HEK293 (cell line): ENCODE data around the gene TMEM143.

Experiments
- CTCF ChIA-PET: fragments of 350-600 bp; formaldehyde crosslinking; extraction: SDS; loops from one replicate; lab custom pipeline; 2021; ENCODE audit warnings: antibody characterized with exemption; lab: Yijun Ruan, JAX
- POLR2A ChIA-PET: fragments of 300-600 bp; formaldehyde crosslinking; extraction: SDS; loops from one replicate; lab custom pipeline; 2020; ENCODE audit warnings: antibody characterized with exemption, inconsistent platforms; lab: Yijun Ruan, JAX
- H3K27ac ChIP-seq: fragments of 200-500 bp; sonication (Bioruptor generic); 2 replicates; pipeline ENCODE4 v1.5.1; 2014; ENCODE audit warnings: low read depth, low read length, control low read depth, inconsistent platforms; ENCODE audit errors: extremely low read depth
- H3K36me3 ChIP-seq, 2 experiments: fragments of 200-500 bp in 1 of 2; sonication (Bioruptor generic) in 1 of 2; 1 replicate in 1 of 2; 2 replicates in 1 of 2; pipeline ENCODE4 v1.5.1; 2014 to 2017; ENCODE audit warnings: inconsistent platforms in 2 of 2, low read length in 2 of 2; ENCODE audit not compliant: control insufficient read depth in 2 of 2, insufficient read depth in 1 of 2
- H3K4me1 ChIP-seq: fragments of 200-500 bp; sonication (Bioruptor generic); 2 replicates; pipeline ENCODE4 v1.5.1; 2014; ENCODE audit warnings: mild to moderate bottlenecking, low read length, inconsistent platforms; ENCODE audit not compliant: control insufficient read depth, insufficient read depth
- H3K4me3 ChIP-seq: 2 replicates; pipeline ENCODE4 v1.5.1; 2011; ENCODE audit warnings: low read depth, mild to moderate bottlenecking, control low read depth, low read length, moderate library complexity
- H3K9me3 ChIP-seq: fragments of 200-500 bp; sonication (Bioruptor generic); 2 replicates; pipeline ENCODE4 v1.5.1; 2014; ENCODE audit warnings: low read depth, low read length, inconsistent platforms; ENCODE audit not compliant: control insufficient read depth, insufficient read depth
- CTCF ChIP-seq: fragments of 450-650 bp; formaldehyde crosslinking; IDR thresholded peaks from 2 replicates; pipeline ENCODE4 v1.5.1; 2016; ENCODE audit warnings: missing biosample characterization, missing genetic modification characterization
- PRDM1 ChIP-seq: fragments of 450-650 bp; formaldehyde crosslinking; IDR thresholded peaks from 2 replicates; pipeline ENCODE4; 2016; ENCODE audit warnings: missing biosample characterization, missing genetic modification characterization
- REPIN1 ChIP-seq: fragments of 450-650 bp; formaldehyde crosslinking; IDR thresholded peaks from 2 replicates; pipeline ENCODE4 v1.5.1; 2017; ENCODE audit warnings: missing biosample characterization, missing genetic modification characterization, low read depth
- SP7 ChIP-seq: fragments of 450-650 bp; formaldehyde crosslinking; IDR thresholded peaks from 2 replicates; pipeline ENCODE4 v1.5.1; 2016; ENCODE audit warnings: missing biosample characterization, missing genetic modification characterization
- ZBTB8A ChIP-seq: fragments of 450-650 bp; formaldehyde crosslinking; IDR thresholded peaks from 2 replicates; pipeline ENCODE4 v1.5.1; 2016; ENCODE audit warnings: missing biosample characterization, missing genetic modification characterization
- ZFHX2 ChIP-seq: fragments of 450-650 bp; formaldehyde crosslinking; conservative IDR thresholded peaks from 2 replicates; pipeline ENCODE4 v1.5.1; 2016; ENCODE audit warnings: missing biosample characterization, missing genetic modification characterization
- ZFP37 ChIP-seq: fragments of 450-650 bp; formaldehyde crosslinking; IDR thresholded peaks from 2 replicates; pipeline ENCODE4 v1.5.1; 2016; ENCODE audit warnings: missing biosample characterization, missing genetic modification characterization
- ZNF112 ChIP-seq: fragments of 450-650 bp; formaldehyde crosslinking; IDR thresholded peaks from 2 replicates; pipeline ENCODE4 v1.5.0; 2017; ENCODE audit warnings: missing biosample characterization, missing genetic modification characterization
- ZNF18 ChIP-seq: fragments of 450-650 bp; formaldehyde crosslinking; IDR thresholded peaks from 2 replicates; pipeline ENCODE4 v1.5.1; 2016; ENCODE audit warnings: missing biosample characterization, missing genetic modification characterization
- ZNF221 ChIP-seq: fragments of 450-650 bp; formaldehyde crosslinking; IDR thresholded peaks from 2 replicates; pipeline ENCODE4 v1.5.1; 2017; ENCODE audit warnings: missing biosample characterization, missing genetic modification characterization, borderline replicate concordance
- ZNF24 ChIP-seq: fragments of 450-650 bp; formaldehyde crosslinking; IDR thresholded peaks from 2 replicates; pipeline ENCODE4 v1.5.1; 2016; ENCODE audit warnings: missing biosample characterization, missing genetic modification characterization
- ZNF529 ChIP-seq: fragments of 450-650 bp; formaldehyde crosslinking; IDR thresholded peaks from 2 replicates; pipeline ENCODE4 v1.5.1; 2017; ENCODE audit warnings: missing genetic modification characterization, missing biosample characterization; ENCODE audit not compliant: insufficient replicate concordance
- ZNF580 ChIP-seq: fragments of 450-650 bp; formaldehyde crosslinking; IDR thresholded peaks from 2 replicates; pipeline ENCODE4 v1.5.1; 2016; ENCODE audit warnings: missing biosample characterization, missing genetic modification characterization
- ZNF585B ChIP-seq: fragments of 450-650 bp; formaldehyde crosslinking; IDR thresholded peaks from 2 replicates; pipeline ENCODE4 v1.5.1; 2016; ENCODE audit warnings: missing biosample characterization, missing genetic modification characterization
- ZNF596 ChIP-seq: fragments of 450-650 bp; IDR thresholded peaks from 2 replicates; pipeline ENCODE4 v1.5.0; 2018; ENCODE audit warnings: missing biosample characterization, mild to moderate bottlenecking, missing genetic modification characterization, moderate library complexity
- ZNF626 ChIP-seq: fragments of 450-650 bp; sonication (Bioruptor Pico); formaldehyde crosslinking; IDR thresholded peaks from 2 replicates; pipeline ENCODE4 v1.5.1; 2018; ENCODE audit warnings: missing biosample characterization, missing genetic modification characterization, inconsistent platforms
- ZNF645 ChIP-seq: fragments of 450-650 bp; formaldehyde crosslinking; IDR thresholded peaks from 2 replicates; pipeline ENCODE4; 2016; ENCODE audit warnings: missing biosample characterization, missing genetic modification characterization
- ZNF664 ChIP-seq: fragments of 450-650 bp; formaldehyde crosslinking; IDR thresholded peaks from 2 replicates; pipeline ENCODE4 v1.5.1; 2016; ENCODE audit warnings: missing biosample characterization, missing genetic modification characterization
- ZNF701 ChIP-seq: fragments of 450-650 bp; formaldehyde crosslinking; IDR thresholded peaks from 2 replicates; pipeline ENCODE4 v1.5.1; 2016; ENCODE audit warnings: missing biosample characterization, missing genetic modification characterization
- ZNF791 ChIP-seq: fragments of 450-650 bp; formaldehyde crosslinking; IDR thresholded peaks from 2 replicates; pipeline ENCODE4 v1.5.1; 2016; ENCODE audit warnings: missing biosample characterization, missing genetic modification characterization
- ZNF792 ChIP-seq: fragments of 450-650 bp; formaldehyde crosslinking; IDR thresholded peaks from 2 replicates; pipeline ENCODE4 v1.5.1; 2016; ENCODE audit warnings: missing biosample characterization, missing genetic modification characterization
- TF ChIP-seq, protein P1 (sequence below): fragments of 450-650 bp; formaldehyde crosslinking; IDR thresholded peaks from 2 replicates; pipeline ENCODE4 v1.5.1; 2017; ENCODE audit warnings: missing biosample characterization, missing genetic modification characterization
- TF ChIP-seq, protein P2 (sequence below): fragments of 450-650 bp; formaldehyde crosslinking; IDR thresholded peaks from 2 replicates; pipeline ENCODE4 v1.5.1; 2017; ENCODE audit warnings: missing biosample characterization, missing genetic modification characterization
- TF ChIP-seq, protein P3 (sequence below): fragments of 450-650 bp; formaldehyde crosslinking; IDR thresholded peaks from 2 replicates; pipeline ENCODE4 v1.5.1; 2017; ENCODE audit warnings: missing biosample characterization, mild to moderate bottlenecking, missing genetic modification characterization, moderate library complexity

Gene TMEM143

DNA sequence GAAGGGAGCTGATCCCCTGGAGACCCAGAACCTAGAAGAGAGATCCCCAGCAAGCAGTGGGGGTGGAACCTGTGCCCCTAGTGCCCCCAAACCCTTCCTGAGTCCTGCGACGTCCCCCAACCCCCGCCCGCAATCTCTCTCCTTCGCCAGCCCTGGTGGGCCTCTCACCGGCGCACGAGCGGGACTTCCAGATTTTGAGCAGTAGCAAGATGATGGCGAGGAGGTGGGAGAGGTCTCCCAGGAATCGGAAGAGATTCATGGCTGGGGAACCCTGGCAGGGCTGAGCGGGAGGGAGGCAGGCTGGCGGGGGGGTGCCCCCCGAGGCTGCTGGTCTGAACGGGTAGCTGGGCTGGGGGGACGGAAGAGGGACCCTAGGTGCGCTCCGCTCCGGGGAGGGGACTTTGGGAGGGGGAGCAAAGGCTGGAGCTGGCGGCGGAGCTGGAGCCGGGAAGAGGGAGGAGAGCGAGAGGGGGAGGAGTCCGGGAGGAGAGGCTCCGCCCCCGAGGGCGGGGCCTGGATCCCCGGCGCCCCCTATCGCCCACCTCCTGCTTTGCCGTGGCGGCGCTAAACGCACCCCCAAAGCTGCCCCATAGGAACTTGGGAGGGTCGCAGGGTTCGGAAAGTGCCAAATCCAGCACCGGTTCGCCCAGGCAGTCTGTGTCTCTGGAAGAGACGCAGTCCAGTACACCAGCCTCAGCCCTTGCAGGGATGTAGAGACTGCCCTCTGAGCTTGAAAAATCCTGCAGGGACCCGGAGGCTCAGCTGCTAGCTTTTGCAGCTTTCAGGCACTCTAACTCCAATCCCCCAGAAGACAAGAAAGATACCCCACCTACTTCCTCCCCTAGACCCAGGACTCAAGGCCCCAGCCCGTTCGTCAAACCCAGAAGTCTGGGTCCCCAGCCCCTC lies 27.6 kb upstream of the TMEM143 start, which contains the start of gene KDELR1 (continued):
- TF ChIP-seq, protein P1, sequence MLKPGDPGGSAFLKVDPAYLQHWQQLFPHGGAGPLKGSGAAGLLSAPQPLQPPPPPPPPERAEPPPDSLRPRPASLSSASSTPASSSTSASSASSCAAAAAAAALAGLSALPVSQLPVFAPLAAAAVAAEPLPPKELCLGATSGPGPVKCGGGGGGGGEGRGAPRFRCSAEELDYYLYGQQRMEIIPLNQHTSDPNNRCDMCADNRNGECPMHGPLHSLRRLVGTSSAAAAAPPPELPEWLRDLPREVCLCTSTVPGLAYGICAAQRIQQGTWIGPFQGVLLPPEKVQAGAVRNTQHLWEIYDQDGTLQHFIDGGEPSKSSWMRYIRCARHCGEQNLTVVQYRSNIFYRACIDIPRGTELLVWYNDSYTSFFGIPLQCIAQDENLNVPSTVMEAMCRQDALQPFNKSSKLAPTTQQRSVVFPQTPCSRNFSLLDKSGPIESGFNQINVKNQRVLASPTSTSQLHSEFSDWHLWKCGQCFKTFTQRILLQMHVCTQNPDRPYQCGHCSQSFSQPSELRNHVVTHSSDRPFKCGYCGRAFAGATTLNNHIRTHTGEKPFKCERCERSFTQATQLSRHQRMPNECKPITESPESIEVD, result no peak
- TF ChIP-seq ZNF24 (tag by site-specific recombination), result no peak
- no peak for TF ChIP-seq ZNF580
- TF ChIP-seq PRDM1 (tag by site-specific recombination), result no peak
- no peak for TF ChIP-seq ZNF112 (tag by site-specific recombination)
- no peak for TF ChIP-seq ZNF792 (tag by site-specific recombination)
- peak; percentile 12; the same call in 1 of the 2 replicates for TF ChIP-seq SP7
- no peak for TF ChIP-seq ZNF585B (tag by site-specific recombination)
- TF ChIP-seq ZNF645 (tag by site-specific recombination), result no peak
- TF ChIP-seq REPIN1 (tag by site-specific recombination), result no peak
- TF ChIP-seq ZFP37 (tag by site-specific recombination), result no peak
- TF ChIP-seq ZNF529 (tag by site-specific recombination), result no peak
- TF ChIP-seq, protein P2, sequence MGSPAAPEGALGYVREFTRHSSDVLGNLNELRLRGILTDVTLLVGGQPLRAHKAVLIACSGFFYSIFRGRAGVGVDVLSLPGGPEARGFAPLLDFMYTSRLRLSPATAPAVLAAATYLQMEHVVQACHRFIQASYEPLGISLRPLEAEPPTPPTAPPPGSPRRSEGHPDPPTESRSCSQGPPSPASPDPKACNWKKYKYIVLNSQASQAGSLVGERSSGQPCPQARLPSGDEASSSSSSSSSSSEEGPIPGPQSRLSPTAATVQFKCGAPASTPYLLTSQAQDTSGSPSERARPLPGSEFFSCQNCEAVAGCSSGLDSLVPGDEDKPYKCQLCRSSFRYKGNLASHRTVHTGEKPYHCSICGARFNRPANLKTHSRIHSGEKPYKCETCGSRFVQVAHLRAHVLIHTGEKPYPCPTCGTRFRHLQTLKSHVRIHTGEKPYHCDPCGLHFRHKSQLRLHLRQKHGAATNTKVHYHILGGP (tag by site-specific recombination), result no peak
- peak; percentile 95 for TF ChIP-seq CTCF (tag by site-specific recombination)

GRCh38 chr19:48390188-48391099 lies 26.7 kb upstream of the TMEM143 start:
- ChIA-PET POLR2A (interaction anchor here (0.6 to 1.9 kb wide), 19 partner anchors 10 to 198 kb away, joined by 3 to 42 read pairs (median 5); partner anchors contain the start of genes CARD8, EMP3, SYNGR4 and TMEM143), CTCF (interaction anchor here (0.6 to 3.4 kb wide), 47 partner anchors 9 to 1521 kb away, joined by 3 to 69 read pairs (median 4); partner anchors contain the start of genes GRWD1, SYNGR4 and TMEM143)
- Histone ChIP-seq H3K27ac (peak overlapping the region; percentile 94), H3K4me1 (peaks cover 10% of the 10 kb centered on the region), H3K9me3 (no peaks in the 10 kb centered on the region), H3K4me3 (peak overlapping the region; percentile 86), H3K36me3 (peaks cover 41 to 42% of the 10 kb centered on the region in 2 experiments)
- no peak for TF ChIP-seq ZNF701 (tag by site-specific recombination)
- TF ChIP-seq ZNF221 (tag by site-specific recombination), result 0 out of 2 replicates have a peak, but pooled peaks have one; percentile 16
- TF ChIP-seq ZFHX2, result no peak; the same call in 1 of the 2 replicates
- no peak for TF ChIP-seq ZNF529 (tag by site-specific recombination)
- TF ChIP-seq, protein P3, sequence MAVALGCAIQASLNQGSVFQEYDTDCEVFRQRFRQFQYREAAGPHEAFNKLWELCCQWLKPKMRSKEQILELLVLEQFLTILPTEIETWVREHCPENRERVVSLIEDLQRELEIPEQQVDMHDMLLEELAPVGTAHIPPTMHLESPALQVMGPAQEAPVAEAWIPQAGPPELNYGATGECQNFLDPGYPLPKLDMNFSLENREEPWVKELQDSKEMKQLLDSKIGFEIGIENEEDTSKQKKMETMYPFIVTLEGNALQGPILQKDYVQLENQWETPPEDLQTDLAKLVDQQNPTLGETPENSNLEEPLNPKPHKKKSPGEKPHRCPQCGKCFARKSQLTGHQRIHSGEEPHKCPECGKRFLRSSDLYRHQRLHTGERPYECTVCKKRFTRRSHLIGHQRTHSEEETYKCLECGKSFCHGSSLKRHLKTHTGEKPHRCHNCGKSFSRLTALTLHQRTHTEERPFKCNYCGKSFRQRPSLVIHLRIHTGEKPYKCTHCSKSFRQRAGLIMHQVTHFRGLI, result no peak
- no peak for TF ChIP-seq ZNF18 (tag by site-specific recombination)
- peak; percentile 37 for TF ChIP-seq ZBTB8A (tag by site-specific recombination)
- no peak for TF ChIP-seq ZNF626
- peak; percentile 93 for TF ChIP-seq ZNF596 (tag by site-specific recombination)
- TF ChIP-seq ZNF791 (tag by site-specific recombination), result no peak
- no peak for TF ChIP-seq ZNF664 (tag by site-specific recombination)
